K562 (cell line): ENCODE data around the gene EFCAB12. TPM values are rescaled to one million over a fixed set of nuclear protein-coding genes. Genes with fewer than 3 reads are reported as not detected.

ENCODE experiments used
- CEBPB ChIP-seq: fragments of 450-650 bp; IDR thresholded peaks from 2 replicates; pipeline ENCODE4 v1.6.1; 2016; ENCODE audit warnings: missing genetic modification characterization, missing compliant biosample characterization
- GATAD2A ChIP-seq: fragments of 450-650 bp; IDR thresholded peaks from 2 replicates; pipeline ENCODE4 v1.6.1; 2017
- LARP7 ChIP-seq: fragments of 450-650 bp; IDR thresholded peaks from 2 replicates; pipeline ENCODE4 v1.6.1; 2016
- PCBP1 ChIP-seq: fragments of 200-400 bp; formaldehyde crosslinking; IDR thresholded peaks from 2 replicates; pipeline ENCODE4 v1.6.1; 2018; ENCODE audit warnings: mild to moderate bottlenecking, low read depth, low read length; ENCODE audit not compliant: poor library complexity, severe bottlenecking
- REST ChIP-seq, 2 experiments: fragments of 450-650 bp; formaldehyde crosslinking in 1 of 2; IDR thresholded peaks; 2 replicates each; pipeline versions ENCODE4 v1.4.0 to v1.6.1; 2014 to 2020; ENCODE audit warnings: mild to moderate bottlenecking in 2 of 2, borderline replicate concordance in 1 of 2, low read depth in 1 of 2
- TAF9B ChIP-seq: fragments of 450-650 bp; IDR thresholded peaks from 2 replicates; pipeline ENCODE4 v1.6.1; 2018; ENCODE audit warnings: mild to moderate bottlenecking; ENCODE audit not compliant: partially characterized antibody
- TBP ChIP-seq: optimal IDR thresholded peaks from 2 replicates; pipeline ENCODE3; 2011; ENCODE audit warnings: low read depth, low read length, improper control_type of control experiment
- TGIF2 ChIP-seq: sonication (generic); formaldehyde crosslinking; IDR thresholded peaks from 2 replicates; pipeline ENCODE4 v1.8.1; 2022; ENCODE audit warnings: mild to moderate bottlenecking, missing genetic modification reagents, moderate library complexity
- TRIM28 ChIP-seq: fragments of 450-650 bp; IDR thresholded peaks from 2 replicates; pipeline ENCODE4 v1.6.1; 2017
- XRCC3 ChIP-seq: fragments of 450-650 bp; IDR thresholded peaks from 2 replicates; pipeline ENCODE4 v1.6.1; 2017; ENCODE audit warnings: mild to moderate bottlenecking, moderate library complexity
- ZFP91 ChIP-seq: sonication (generic); formaldehyde crosslinking; IDR thresholded peaks from 2 replicates; pipeline ENCODE4 v1.8.0; 2022; ENCODE audit warnings: mild to moderate bottlenecking, missing genetic modification reagents
- ZNF121 ChIP-seq: sonication (generic); formaldehyde crosslinking; conservative IDR thresholded peaks from 2 replicates; pipeline ENCODE4 v1.8.0; 2022; ENCODE audit warnings: missing genetic modification reagents
- ZNF124 ChIP-seq: sonication (generic); formaldehyde crosslinking; IDR thresholded peaks from 2 replicates; pipeline ENCODE4 v1.8.1; 2022; ENCODE audit warnings: missing genetic modification reagents
- ZNF408 ChIP-seq: fragments of 250-450 bp; sonication (Bioruptor Pico); IDR thresholded peaks from 2 replicates; pipeline ENCODE4 v1.4.0; 2020; ENCODE audit warnings: low read depth, mild to moderate bottlenecking, moderate library complexity
- ZNF561 ChIP-seq: fragments of 450-650 bp; formaldehyde crosslinking; conservative IDR thresholded peaks from 2 replicates; pipeline ENCODE4 v1.4.0; 2020; ENCODE audit warnings: mild to moderate bottlenecking, moderate library complexity
- ZNF583 ChIP-seq: fragments of 250-450 bp; sonication (Bioruptor Pico); IDR thresholded peaks from 2 replicates; pipeline ENCODE4 v1.4.0; 2020
- polyA plus RNA-seq, 8 experiments: library from polyadenylated mRNA; depleted of rRNA in 4 of 8; stranded (reverse) in 5 of 8; unstranded in 3 of 8; fragments of >200 nt; fragmentation: Nextera tagmentation in 2 of 8; fragmentation: Illumina TruSeq in 1 of 8; extraction: Ambion mirVana in 2 of 8; extraction: Trizol in 1 of 8; gene quantifications; 2 replicates each; pipeline versions ENCODE4 v1.2.1 to v1.2.3, GENCODE V29; 2011 to 2014; ENCODE audit warnings: inconsistent platforms in 1 of 8, missing spikeins in 1 of 8
- total RNA-seq, 7 experiments: library from RNA; depleted of rRNA in 6 of 7; stranded (reverse); fragments of >200 nt in 6 of 7; fragmentation: Illumina TruSeq in 2 of 7; extraction: Trizol in 2 of 7; gene quantifications; 2 replicates each; pipeline versions ENCODE4 v1.2.1 to v1.2.3, GENCODE V29; 2011 to 2021; ENCODE audit warnings: low replicate concordance in 1 of 7
- TF ChIP-seq, protein P1 (sequence below): sonication (generic); formaldehyde crosslinking; IDR thresholded peaks from 2 replicates; pipeline ENCODE4 v1.4.0; 2020; ENCODE audit warnings: mild to moderate bottlenecking, missing genetic modification reagents

EFCAB12 gene
- total and polyA plus RNA-seq, 9 of the 15 experiments (the other 6 are each of a cell fraction or from before 2014, with no cell fraction given) = 0.08 to 0.95 (median 0.56) TPM; not detected in 1

DNA sequence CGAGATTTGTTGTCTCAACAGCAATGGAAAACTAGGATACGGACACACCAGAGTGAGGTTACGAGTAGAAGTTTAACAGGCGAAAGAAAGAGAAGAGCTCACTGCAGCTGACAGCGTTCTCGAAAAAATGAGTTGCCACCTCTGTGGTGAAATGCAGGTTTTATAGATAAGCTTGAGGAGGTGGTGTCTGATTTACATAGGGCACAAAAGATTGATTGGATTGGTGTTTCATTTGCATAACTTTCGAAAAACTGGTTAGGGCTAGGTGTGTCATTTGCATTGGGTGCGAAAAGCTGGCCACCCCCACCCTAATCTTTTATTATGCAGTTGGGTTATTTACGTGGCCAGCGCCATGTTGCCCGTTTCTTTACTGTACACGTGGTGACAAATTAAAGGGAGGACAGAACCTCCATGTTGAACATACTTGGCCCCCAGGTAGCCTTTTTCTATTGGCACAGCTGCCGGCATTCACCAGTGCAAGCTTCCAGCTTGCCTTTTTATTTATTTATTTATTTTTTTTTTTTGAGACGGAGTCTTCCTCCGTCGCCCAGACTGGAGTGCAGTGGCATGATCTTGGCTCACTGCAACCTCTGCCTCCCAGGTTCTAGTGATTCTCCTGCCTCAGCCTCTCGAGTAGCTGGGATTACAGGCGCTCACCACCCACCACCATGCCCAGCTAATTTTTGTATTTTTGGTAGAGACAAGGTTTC, 19.9 kb upstream of the EFCAB12 start (continued):
- TF ChIP-seq ZNF121 (CRISPR knock-in tag) = no peak
- TF ChIP-seq, protein P1, sequence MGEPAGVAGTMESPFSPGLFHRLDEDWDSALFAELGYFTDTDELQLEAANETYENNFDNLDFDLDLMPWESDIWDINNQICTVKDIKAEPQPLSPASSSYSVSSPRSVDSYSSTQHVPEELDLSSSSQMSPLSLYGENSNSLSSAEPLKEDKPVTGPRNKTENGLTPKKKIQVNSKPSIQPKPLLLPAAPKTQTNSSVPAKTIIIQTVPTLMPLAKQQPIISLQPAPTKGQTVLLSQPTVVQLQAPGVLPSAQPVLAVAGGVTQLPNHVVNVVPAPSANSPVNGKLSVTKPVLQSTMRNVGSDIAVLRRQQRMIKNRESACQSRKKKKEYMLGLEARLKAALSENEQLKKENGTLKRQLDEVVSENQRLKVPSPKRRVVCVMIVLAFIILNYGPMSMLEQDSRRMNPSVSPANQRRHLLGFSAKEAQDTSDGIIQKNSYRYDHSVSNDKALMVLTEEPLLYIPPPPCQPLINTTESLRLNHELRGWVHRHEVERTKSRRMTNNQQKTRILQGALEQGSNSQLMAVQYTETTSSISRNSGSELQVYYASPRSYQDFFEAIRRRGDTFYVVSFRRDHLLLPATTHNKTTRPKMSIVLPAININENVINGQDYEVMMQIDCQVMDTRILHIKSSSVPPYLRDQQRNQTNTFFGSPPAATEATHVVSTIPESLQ = no peak
- TF ChIP-seq ZFP91 = no peak
- TF ChIP-seq ZNF124 (CRISPR knock-in tag) = no peak
- peak; percentile 85 for TF ChIP-seq REST (IDR thresholded peaks at IDR 0.05; ENCODE audit: borderline replicate concordance)
- no peak for TF ChIP-seq REST (CRISPR knock-in tag; IDR thresholded peaks at IDR 0.05; ENCODE audit: low read depth)
- TF ChIP-seq TBP = peak; percentile 93
- TF ChIP-seq CEBPB (tag) = no peak; the same call in 1 of the 2 replicates
- TF ChIP-seq ZNF561 (CRISPR knock-in tag) = no peak
- TF ChIP-seq LARP7 = no peak
- no peak for TF ChIP-seq ZNF408 (CRISPR knock-in tag)
- no peak for TF ChIP-seq ZNF583
- TF ChIP-seq TAF9B = peak; percentile 75
- no peak for TF ChIP-seq XRCC3
- no peak for TF ChIP-seq TRIM28
- no peak for TF ChIP-seq GATAD2A
- TF ChIP-seq PCBP1 = no peak
- no peak for TF ChIP-seq TGIF2
